Measurements from ENCODE around the gene MED19.
"Not testable (repeated sequence)": the region's sequence is repeated elsewhere in the genome, so short reads cannot be mapped to it uniquely, and the experiment has no call there.

Gene MED19

GRCh38 chr11:57711414-57712255 lies at the start of gene MED19:
Gene MED19 (minus strand): TSS chr11:57712215. CDS start chr11:57712179, 36 bp downstream.
- DNase-seq: peak; percentile 90

- no peak for DNase-seq
Measured at GRCh38 chr11:57758174-57758573, 46.2 kb upstream of the MED19 start.

- DNase-seq: no peak
Measured at GRCh38 chr11:57752954-57753353, 40.9 kb upstream of the MED19 start.

- peak; percentile 24 for DNase-seq
Measured at GRCh38 chr11:57751676-57752253, 39.8 kb upstream of the MED19 start, which contains the start of gene BTBD18. Gene BTBD18 (minus strand): TSS chr11:57751819. CDS start chr11:57751188, 631 bp downstream.

GRCh38 chr11:57751176-57751575 lies 39.2 kb upstream of the MED19 start:
- no peak for DNase-seq

GRCh38 chr11:57746920-57747319 lies 34.9 kb upstream of the MED19 start:
- no peak for DNase-seq

- DNase-seq: no peak
Measured at GRCh38 chr11:57745206-57745605, 33.2 kb upstream of the MED19 start.

- DNase-seq: no peak
Measured at GRCh38 chr11:57744357-57744756, 32.3 kb upstream of the MED19 start.

- no peak for DNase-seq
Measured at GRCh38 chr11:57742087-57742452, 30.1 kb upstream of the MED19 start.

GRCh38 chr11:57741132-57742086 lies 29.4 kb upstream of the MED19 start, which contains the start of gene SELENOH:
Gene SELENOH (plus strand): TSS chr11:57741491. CDS start chr11:57741596, 105 bp downstream.
- peak; percentile 93 for DNase-seq

- no peak for DNase-seq
Measured at GRCh38 chr11:57735619-57736298, 23.7 kb upstream of the MED19 start.

- DNase-seq: no peak
Measured at GRCh38 chr11:57732661-57733060, 20.6 kb upstream of the MED19 start.

GRCh38 chr11:57729479-57729878 lies 17.5 kb upstream of the MED19 start:
- DNase-seq: no peak

- DNase-seq: no peak
Measured at GRCh38 chr11:57728829-57729228, 16.8 kb upstream of the MED19 start.

- DNase-seq: no peak
Measured at GRCh38 chr11:57727185-57727584, 15.2 kb upstream of the MED19 start.

- not testable (repeated sequence) for DNase-seq
Measured at GRCh38 chr11:57716726-57717125, 4.7 kb upstream of the MED19 start.

- DNase-seq: no peak
Measured at GRCh38 chr11:57713835-57714234, 1.8 kb upstream of the MED19 start.

GRCh38 chr11:57712256-57713150 lies 488 bp upstream of the MED19 start, which contains the start of gene TMX2:
Gene TMX2 (plus strand): TSS chr11:57712593. CDS start chr11:57712619, 26 bp downstream.
- peak; percentile 98 for DNase-seq

GRCh38 chr11:57709802-57710367 lies 2.1 kb downstream of the MED19 start:
- DNase-seq: no peak

- DNase-seq: not testable (repeated sequence)
Measured at GRCh38 chr11:57705432-57705831, 6.6 kb downstream of the MED19 start.

- no peak for DNase-seq
Measured at GRCh38 chr11:57704932-57705331, 7.1 kb downstream of the MED19 start.
